ENCODE data around the gene TLL2.

DNA sequence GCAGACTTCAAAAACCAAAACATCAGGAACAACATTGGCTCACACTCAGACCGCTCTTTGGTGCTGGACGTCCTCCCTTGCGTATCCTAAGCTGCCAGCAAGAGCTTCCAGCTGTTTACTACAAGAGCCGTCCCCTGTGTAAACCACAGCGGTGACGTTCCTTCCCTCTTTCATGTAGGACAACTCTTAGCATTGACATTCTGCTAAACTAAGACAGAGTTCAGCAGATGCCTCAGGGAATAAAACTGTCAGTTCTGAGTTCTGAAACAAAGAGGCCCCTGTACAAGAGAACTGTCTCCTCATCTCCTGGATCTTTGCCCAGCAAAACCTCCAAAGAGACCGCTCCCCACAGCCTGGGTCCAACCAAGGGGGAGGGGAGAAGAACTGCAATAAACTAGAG lies 97.1 kb downstream of the TLL2 start:
- TF ChIP-seq, protein P1, sequence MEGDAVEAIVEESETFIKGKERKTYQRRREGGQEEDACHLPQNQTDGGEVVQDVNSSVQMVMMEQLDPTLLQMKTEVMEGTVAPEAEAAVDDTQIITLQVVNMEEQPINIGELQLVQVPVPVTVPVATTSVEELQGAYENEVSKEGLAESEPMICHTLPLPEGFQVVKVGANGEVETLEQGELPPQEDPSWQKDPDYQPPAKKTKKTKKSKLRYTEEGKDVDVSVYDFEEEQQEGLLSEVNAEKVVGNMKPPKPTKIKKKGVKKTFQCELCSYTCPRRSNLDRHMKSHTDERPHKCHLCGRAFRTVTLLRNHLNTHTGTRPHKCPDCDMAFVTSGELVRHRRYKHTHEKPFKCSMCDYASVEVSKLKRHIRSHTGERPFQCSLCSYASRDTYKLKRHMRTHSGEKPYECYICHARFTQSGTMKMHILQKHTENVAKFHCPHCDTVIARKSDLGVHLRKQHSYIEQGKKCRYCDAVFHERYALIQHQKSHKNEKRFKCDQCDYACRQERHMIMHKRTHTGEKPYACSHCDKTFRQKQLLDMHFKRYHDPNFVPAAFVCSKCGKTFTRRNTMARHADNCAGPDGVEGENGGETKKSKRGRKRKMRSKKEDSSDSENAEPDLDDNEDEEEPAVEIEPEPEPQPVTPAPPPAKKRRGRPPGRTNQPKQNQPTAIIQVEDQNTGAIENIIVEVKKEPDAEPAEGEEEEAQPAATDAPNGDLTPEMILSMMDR (IDR thresholded peaks at IDR 0.05), result no peak
- no peak for TF ChIP-seq POLR2A (IDR thresholded peaks at IDR 0.05)

Measured in adrenal gland (tissue), 5 donors.